ENCODE results near the gene FRMPD4. TPM values are rescaled to one million over a fixed set of nuclear protein-coding genes. Genes with fewer than 3 reads are reported as not detected.
A peak's percentile ranks its signal among the peaks of the same experiment; 100 is the strongest.

FRMPD4 gene
- total RNA-seq, 1 donor from 2014 or later: 0.54 TPM

DNA sequence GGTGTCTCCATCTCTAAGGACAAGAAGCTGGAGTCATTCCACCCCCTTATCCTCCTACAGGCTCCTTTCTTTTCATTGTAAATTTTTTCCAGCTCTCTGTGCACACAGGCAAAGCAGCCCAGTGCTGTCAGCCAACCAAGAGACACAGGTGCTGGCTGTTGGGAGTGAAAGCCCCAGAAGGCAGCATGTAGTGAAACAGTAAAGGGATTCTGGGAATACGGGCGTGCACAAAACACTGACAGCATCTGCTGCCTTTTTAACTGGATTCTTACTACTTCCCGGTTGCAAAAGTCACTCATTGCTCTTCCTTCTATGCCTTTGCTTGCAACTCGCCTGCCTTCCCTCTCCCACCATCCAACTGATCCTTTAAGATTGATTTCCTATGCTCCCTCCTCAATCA is 444.4 kb downstream of the FRMPD4 start:
- Mint-ChIP-seq H3K36me3 (ENCODE audit: low read depth, unreplicated experiment) (no peaks in the 10 kb centered on the region), H3K27me3 (ENCODE audit: low read depth, unreplicated experiment) (no peaks in the 10 kb centered on the region), H3K9me3 (ENCODE audit: unreplicated experiment) (no peaks in the 10 kb centered on the region), H3K4me1 (ENCODE audit: low read depth, unreplicated experiment) (peaks cover 4% of the 10 kb centered on the region), H3K4me3 (ENCODE audit: unreplicated experiment) (no peak overlapping the region), H3K27ac (ENCODE audit: unreplicated experiment) (no peak overlapping the region)
- Histone ChIP-seq H3K27me3 (ENCODE audit: insufficient read depth, low read length) (no peaks in the 10 kb centered on the region), H3K9ac (ENCODE audit: low read length) (no peak overlapping the region), H4K20me1 (ENCODE audit: insufficient read depth, low read length) (no peaks in the 10 kb centered on the region), H3K4me3 (ENCODE audit: insufficient read depth, low read depth, low read length) (no peak overlapping the region), H3K36me3 (ENCODE audit: insufficient read depth, low read length) (no peaks in the 10 kb centered on the region), H3K9me3 (ENCODE audit: insufficient read depth, low read depth, low read length) (no peaks in the 10 kb centered on the region), H3K4me2 (ENCODE audit: low read length) (no peak overlapping the region), H3K4me1 (ENCODE audit: insufficient read depth, low read length) (no peaks in the 10 kb centered on the region), H2AFZ (ENCODE audit: low read depth, low read length) (no peak overlapping the region), H3K27ac (ENCODE audit: low read depth, low read length) (no peak overlapping the region), H3K79me2 (ENCODE audit: insufficient read depth, low read length) (no peaks in the 10 kb centered on the region)
- TF ChIP-seq, protein P1, sequence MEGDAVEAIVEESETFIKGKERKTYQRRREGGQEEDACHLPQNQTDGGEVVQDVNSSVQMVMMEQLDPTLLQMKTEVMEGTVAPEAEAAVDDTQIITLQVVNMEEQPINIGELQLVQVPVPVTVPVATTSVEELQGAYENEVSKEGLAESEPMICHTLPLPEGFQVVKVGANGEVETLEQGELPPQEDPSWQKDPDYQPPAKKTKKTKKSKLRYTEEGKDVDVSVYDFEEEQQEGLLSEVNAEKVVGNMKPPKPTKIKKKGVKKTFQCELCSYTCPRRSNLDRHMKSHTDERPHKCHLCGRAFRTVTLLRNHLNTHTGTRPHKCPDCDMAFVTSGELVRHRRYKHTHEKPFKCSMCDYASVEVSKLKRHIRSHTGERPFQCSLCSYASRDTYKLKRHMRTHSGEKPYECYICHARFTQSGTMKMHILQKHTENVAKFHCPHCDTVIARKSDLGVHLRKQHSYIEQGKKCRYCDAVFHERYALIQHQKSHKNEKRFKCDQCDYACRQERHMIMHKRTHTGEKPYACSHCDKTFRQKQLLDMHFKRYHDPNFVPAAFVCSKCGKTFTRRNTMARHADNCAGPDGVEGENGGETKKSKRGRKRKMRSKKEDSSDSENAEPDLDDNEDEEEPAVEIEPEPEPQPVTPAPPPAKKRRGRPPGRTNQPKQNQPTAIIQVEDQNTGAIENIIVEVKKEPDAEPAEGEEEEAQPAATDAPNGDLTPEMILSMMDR (IDR thresholded peaks at IDR 0.05; ENCODE audit: insufficient read depth, low read depth, low read length): no peak
- no peak for TF ChIP-seq EZH2 (IDR thresholded peaks at IDR 0.05; ENCODE audit: insufficient read depth, low read length)
- FAIRE-seq: no peak
- DNase-seq (ENCODE audit: low read depth): no peak

DNA sequence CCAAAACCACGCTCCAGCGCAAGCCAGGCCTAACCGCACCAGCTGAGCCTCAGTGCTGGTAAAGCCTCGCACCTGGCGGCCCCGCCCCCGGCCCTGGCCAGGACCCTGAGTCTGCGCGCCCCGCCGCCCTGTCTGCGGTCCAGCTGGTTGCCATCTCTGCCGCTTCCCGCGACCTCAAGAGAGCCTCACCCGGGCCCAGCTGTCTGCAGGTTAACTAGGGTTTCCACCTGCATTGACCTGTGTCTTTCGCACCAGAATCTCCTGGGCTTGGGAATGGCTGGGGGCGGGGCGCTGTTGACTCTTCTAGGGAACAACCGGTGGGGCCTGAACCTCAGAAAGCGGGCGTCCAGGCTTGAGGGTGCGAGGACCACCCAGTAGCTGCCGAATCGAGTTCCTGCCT is 445.3 kb downstream of the FRMPD4 start:
- Mint-ChIP-seq H3K27me3 (ENCODE audit: low read depth, unreplicated experiment) (no peaks in the 10 kb centered on the region), H3K36me3 (ENCODE audit: low read depth, unreplicated experiment) (no peaks in the 10 kb centered on the region)
- DNase-seq (ENCODE audit: low read depth): no peak

DNA sequence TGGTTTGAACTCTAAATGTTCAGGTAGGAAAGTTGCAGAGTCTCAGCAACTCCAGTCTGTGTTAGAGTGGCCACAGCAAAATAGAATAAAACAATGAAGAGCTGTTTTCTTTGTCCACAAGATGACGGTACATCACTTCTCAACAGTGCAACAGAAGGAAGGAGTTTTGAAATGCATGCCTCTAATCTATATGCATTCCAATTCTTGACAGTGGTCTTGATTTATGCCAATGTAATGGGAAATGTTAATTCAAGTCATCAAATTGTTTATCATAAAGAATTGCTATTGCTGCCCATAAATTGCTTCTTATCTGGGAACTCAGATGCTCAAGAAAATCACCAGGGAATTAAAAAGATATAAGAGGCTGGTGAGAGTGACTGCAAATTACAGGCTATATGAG is 457.4 kb downstream of the FRMPD4 start:
- no peaks in the 10 kb centered on the region for H3K79me2 ChIP-seq (ENCODE audit: insufficient read depth, low read length)
- H3K36me3 ChIP-seq (ENCODE audit: insufficient read depth, low read length): no peaks in the 10 kb centered on the region
- H3K9me3 Mint-ChIP-seq (ENCODE audit: unreplicated experiment): no peaks in the 10 kb centered on the region
- DNase-seq (ENCODE audit: low read depth) (no peak), FAIRE-seq (peak; percentile 95)
- no peaks in the 10 kb centered on the region for H4K20me1 ChIP-seq (ENCODE audit: insufficient read depth, low read length)
- no peaks in the 10 kb centered on the region for H3K4me1 ChIP-seq (ENCODE audit: insufficient read depth, low read length)
- no peak overlapping the region for H3K4me3 ChIP-seq (ENCODE audit: insufficient read depth, low read depth, low read length)
- H3K4me2 ChIP-seq (ENCODE audit: low read length): no peak overlapping the region
- no peak overlapping the region for H3K27ac ChIP-seq (ENCODE audit: low read depth, low read length)
- H3K27me3 ChIP-seq (ENCODE audit: insufficient read depth, low read length): no peaks in the 10 kb centered on the region
- no peak overlapping the region for H3K4me3 Mint-ChIP-seq (ENCODE audit: unreplicated experiment)
- H2AFZ ChIP-seq (ENCODE audit: low read depth, low read length): no peak overlapping the region
- H3K27ac Mint-ChIP-seq (ENCODE audit: unreplicated experiment): no peak overlapping the region
- H3K9ac ChIP-seq (ENCODE audit: low read length): no peak overlapping the region
- no peaks in the 10 kb centered on the region for H3K27me3 Mint-ChIP-seq (ENCODE audit: low read depth, unreplicated experiment)
- no peaks in the 10 kb centered on the region for H3K9me3 ChIP-seq (ENCODE audit: insufficient read depth, low read depth, low read length)
- H3K4me1 Mint-ChIP-seq (ENCODE audit: low read depth, unreplicated experiment): no peaks in the 10 kb centered on the region
- no peak for TF ChIP-seq EZH2 (IDR thresholded peaks at IDR 0.05; ENCODE audit: insufficient read depth, low read length)
- TF ChIP-seq, protein P1 (IDR thresholded peaks at IDR 0.05; ENCODE audit: insufficient read depth, low read depth, low read length): no peak
- no peaks in the 10 kb centered on the region for H3K36me3 Mint-ChIP-seq (ENCODE audit: low read depth, unreplicated experiment)

More for the DNA sequence above, 445.3 kb downstream of the FRMPD4 start:
- Mint-ChIP-seq H3K4me1 (ENCODE audit: low read depth, unreplicated experiment) (peaks cover 4% of the 10 kb centered on the region), H3K27ac (ENCODE audit: unreplicated experiment) (no peak overlapping the region), H3K4me3 (ENCODE audit: unreplicated experiment) (no peak overlapping the region), H3K9me3 (ENCODE audit: unreplicated experiment) (no peaks in the 10 kb centered on the region)
- Histone ChIP-seq H3K4me3 (ENCODE audit: insufficient read depth, low read depth, low read length) (no peak overlapping the region), H3K9ac (ENCODE audit: low read length) (no peak overlapping the region), H3K79me2 (ENCODE audit: insufficient read depth, low read length) (no peaks in the 10 kb centered on the region), H4K20me1 (ENCODE audit: insufficient read depth, low read length) (no peaks in the 10 kb centered on the region), H3K36me3 (ENCODE audit: insufficient read depth, low read length) (no peaks in the 10 kb centered on the region), H3K27ac (ENCODE audit: low read depth, low read length) (no peak overlapping the region), H3K27me3 (ENCODE audit: insufficient read depth, low read length) (no peaks in the 10 kb centered on the region), H3K9me3 (ENCODE audit: insufficient read depth, low read depth, low read length) (no peaks in the 10 kb centered on the region), H3K4me1 (ENCODE audit: insufficient read depth, low read length) (no peaks in the 10 kb centered on the region), H2AFZ (ENCODE audit: low read depth, low read length) (no peak overlapping the region), H3K4me2 (ENCODE audit: low read length) (no peak overlapping the region)
- TF ChIP-seq, protein P1 (IDR thresholded peaks at IDR 0.05; ENCODE audit: insufficient read depth, low read depth, low read length): no peak
- no peak for TF ChIP-seq EZH2 (IDR thresholded peaks at IDR 0.05; ENCODE audit: insufficient read depth, low read length)
- FAIRE-seq: no peak

All from astrocyte (in vitro differentiated cells and primary cell).